Measurements from ENCODE around the gene KCNQ1. TPM values are rescaled to one million over a fixed set of nuclear protein-coding genes. Genes with fewer than 3 reads are reported as not detected.

The KCNQ1 gene
- total and polyA plus RNA-seq, 9 of the 15 experiments (the other 6 are each of a cell fraction or from before 2014, with no cell fraction given) = 0.44 TPM; not detected in 8

DNA sequence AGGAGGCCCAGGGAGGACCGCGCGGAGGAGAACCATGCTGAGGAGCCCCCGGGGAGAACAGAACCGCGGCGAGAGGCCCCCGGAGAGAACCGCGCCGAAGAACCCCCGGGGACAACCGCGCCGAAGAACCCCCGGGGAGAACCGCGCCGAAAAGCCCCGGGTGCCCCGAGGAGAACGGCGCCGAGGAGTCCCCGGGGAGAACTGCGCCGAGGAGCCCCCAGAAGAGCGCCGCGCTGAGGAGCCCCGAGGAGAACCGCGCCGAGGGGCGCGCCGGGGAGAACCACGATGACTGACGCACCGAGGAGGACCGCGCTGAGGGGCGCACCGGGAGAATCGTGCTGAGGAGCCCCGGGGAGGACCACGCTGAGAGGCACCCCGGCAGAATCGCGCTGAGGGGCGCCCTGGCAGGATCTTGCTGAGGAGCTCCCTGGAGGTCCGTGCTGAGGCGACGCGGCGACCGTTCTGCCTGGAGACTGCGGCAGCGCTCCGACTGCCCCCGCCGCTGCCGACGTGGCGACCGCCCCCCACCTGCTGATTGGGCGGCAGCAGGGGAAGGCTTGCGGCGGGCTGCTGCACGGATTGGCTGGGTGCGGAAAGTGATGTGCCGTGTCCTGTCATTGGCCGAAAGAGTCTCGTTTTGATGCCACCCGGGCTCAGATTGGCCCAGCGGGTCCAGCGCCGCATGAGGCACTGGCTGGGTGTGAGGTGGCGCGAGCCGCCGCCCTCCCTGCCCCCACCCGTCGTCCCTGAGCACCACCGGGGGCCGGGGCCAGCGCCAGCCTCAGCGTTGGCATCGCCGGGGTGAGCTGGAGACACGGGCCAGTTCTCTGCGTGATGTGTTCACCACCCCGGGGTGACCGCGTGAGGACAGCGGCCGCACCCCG lies 255.0 kb downstream of the KCNQ1 start, which contains the start of gene KCNQ1OT1 (continued):
- TF ChIP-seq, protein P1, sequence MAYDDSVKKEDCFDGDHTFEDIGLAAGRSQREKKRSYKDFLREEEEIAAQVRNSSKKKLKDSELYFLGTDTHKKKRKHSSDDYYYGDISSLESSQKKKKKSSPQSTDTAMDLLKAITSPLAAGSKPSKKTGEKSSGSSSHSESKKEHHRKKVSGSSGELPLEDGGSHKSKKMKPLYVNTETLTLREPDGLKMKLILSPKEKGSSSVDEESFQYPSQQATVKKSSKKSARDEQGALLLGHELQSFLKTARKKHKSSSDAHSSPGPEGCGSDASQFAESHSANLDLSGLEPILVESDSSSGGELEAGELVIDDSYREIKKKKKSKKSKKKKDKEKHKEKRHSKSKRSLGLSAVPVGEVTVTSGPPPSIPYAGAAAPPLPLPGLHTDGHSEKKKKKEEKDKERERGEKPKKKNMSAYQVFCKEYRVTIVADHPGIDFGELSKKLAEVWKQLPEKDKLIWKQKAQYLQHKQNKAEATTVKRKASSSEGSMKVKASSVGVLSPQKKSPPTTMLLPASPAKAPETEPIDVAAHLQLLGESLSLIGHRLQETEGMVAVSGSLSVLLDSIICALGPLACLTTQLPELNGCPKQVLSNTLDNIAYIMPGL (CRISPR knock-in tag; IDR thresholded peaks at IDR 0.05) = no peak
- TF ChIP-seq E2F3 (CRISPR knock-in tag; IDR thresholded peaks at IDR 0.05) (no peak), NELFE (IDR thresholded peaks at IDR 0.05; ENCODE audit: insufficient read depth, insufficient read length) (peak; percentile 60), RAD51 (IDR thresholded peaks at IDR 0.05; ENCODE audit: borderline replicate concordance, low read depth) (no peak), NCOA1 (IDR thresholded peaks at IDR 0.05; ENCODE audit: low read depth) (no peak), CBFA2T3 (IDR thresholded peaks at IDR 0.05) (no peak), TBP (optimal IDR thresholded peaks at IDR 0.05; ENCODE audit: low read depth, low read length) (peak; percentile 99), GTF2A2 (tag; IDR thresholded peaks at IDR 0.05) (no peak), CCNT2 (IDR thresholded peaks at IDR 0.05; ENCODE audit: borderline replicate concordance, extremely low read depth, insufficient read length, low read depth, low read length) (peak; percentile 78), ZNF12 (CRISPR knock-in tag; IDR thresholded peaks at IDR 0.05) (no peak), ETV6 (IDR thresholded peaks at IDR 0.05; ENCODE audit: borderline replicate concordance in 1 of 2, low read depth in 2 of 2, low read length in 1 of 2) (no peak), ETV6 (CRISPR knock-in tag; IDR thresholded peaks at IDR 0.05; ENCODE audit: borderline replicate concordance) (no peak), TCF3 (CRISPR knock-in tag; IDR thresholded peaks at IDR 0.05) (no peak), E2F6 (IDR thresholded peaks at IDR 0.05; ENCODE audit: borderline replicate concordance in 1 of 2, extremely low read depth in 1 of 2, insufficient read depth in 1 of 2, insufficient read length in 1 of 2, low read depth in 1 of 2, low read length in 1 of 2, poor library complexity in 1 of 2, severe bottlenecking in 1 of 2) (peak; percentile 64 to 71), ZNF507 (tag; conservative IDR thresholded peaks at IDR 0.05) (no peak), SMAD4 (CRISPR knock-in tag; conservative IDR thresholded peaks at IDR 0.05) (no peak), PML (IDR thresholded peaks at IDR 0.05; ENCODE audit: low read length) (peak; percentile 82; the same call in 1 of the 2 replicates), JUNB (CRISPR knock-in tag; conservative IDR thresholded peaks at IDR 0.05) (no peak), ZNF766 (CRISPR knock-in tag; conservative IDR thresholded peaks at IDR 0.05) (no peak; the same call in 1 of the 2 replicates), SMAD2 (IDR thresholded peaks at IDR 0.05; ENCODE audit: low read depth, low read length) (no peak), ZBTB12 (CRISPR knock-in tag; IDR thresholded peaks at IDR 0.05) (no peak), PHF8 (IDR thresholded peaks at IDR 0.05; ENCODE audit: borderline replicate concordance, low read length) (peak; percentile 83; the same call in 1 of the 2 replicates), DIDO1 (tag; IDR thresholded peaks at IDR 0.05; ENCODE audit: low read depth) (no peak), TFAM (CRISPR knock-in tag; conservative IDR thresholded peaks at IDR 0.05) (no peak), GTF2F1 (IDR thresholded peaks at IDR 0.05; ENCODE audit: low read depth, low read length) (peak; percentile 86; the same call in 1 of the 2 replicates)
